ENCODE results near the gene PPIG. TPM values are rescaled to one million over a fixed set of nuclear protein-coding genes. Genes with fewer than 3 reads are reported as not detected.

PPIG gene
- total and polyA plus RNA-seq, 2 donors (not counting 3 experiments of a cell fraction or from before 2014, with no cell fraction given): 13.4 to 44.9 TPM

- BruUV-seq (replicated peaks): no TSS peak
- DNase-seq (ENCODE audit: low read depth, low spot score) (peak; percentile 21), FAIRE-seq (no peak)
- peaks cover 4 to 8% of the 10 kb centered on the region in 2 experiments for H3K27me3 ChIP-seq (ENCODE audit: control insufficient read depth in 2 of 2, insufficient read depth in 2 of 2, low read length in 2 of 2)
- no peaks in the 10 kb centered on the region for H3K79me2 ChIP-seq (ENCODE audit: control insufficient read depth, insufficient read depth, low read length)
- no peak overlapping the region for H2AFZ ChIP-seq (ENCODE audit: low read depth, low read length)
- no peaks in the 10 kb centered on the region for H3K36me3 ChIP-seq (ENCODE audit: control insufficient read depth in 2 of 2, extremely low read depth in 1 of 2, insufficient read depth in 2 of 2, low read length in 2 of 2)
- dilution Hi-C loops (cut with MboI; ENCODE audit: extremely low pct_ligation_motif_present, low sequenced_read_pairs) (no loop called here), intact Hi-C loops (cut with micrococcal nuclease) (loop anchor here (2.0 kb wide), 1 partner anchor 22 kb away; no protein-coding TSS in a partner anchor)
- CTCF ChIA-PET: no interaction called here
- H3K9me3 ChIP-seq (replicated peaks; ENCODE audit: control insufficient read depth, insufficient read depth, low read length): no peaks in the 10 kb centered on the region
- H3K4me1 ChIP-seq (ENCODE audit: control insufficient read depth, extremely low read depth, insufficient read depth, low read length): no peaks in the 10 kb centered on the region
- H3K4me2 ChIP-seq (ENCODE audit: insufficient read depth, low read length): no peak overlapping the region
- H3K4me3 ChIP-seq (replicated peaks in 1 of 3; ENCODE audit: insufficient read depth in 1 of 3, low read depth in 1 of 3, low read length in 3 of 3): no peak overlapping the region
- no peak overlapping the region for H3K27ac ChIP-seq (ENCODE audit: insufficient read depth, low read depth, low read length)
- no peaks in the 10 kb centered on the region for H4K20me1 ChIP-seq (replicated peaks; ENCODE audit: control insufficient read depth, extremely low read depth, insufficient read depth, low read length)
- POLR2A ChIA-PET: no interaction called here
- no peaks in the 10 kb centered on the region for H3K9me1 ChIP-seq (replicated peaks; ENCODE audit: control insufficient read depth, extremely low read depth, insufficient read depth, low read length)
- H3K9ac ChIP-seq (replicated peaks; ENCODE audit: extremely low read depth, insufficient read depth, low read length): no peak overlapping the region
- no peak for TF ChIP-seq JUN (IDR thresholded peaks at IDR 0.05; ENCODE audit: borderline replicate concordance, insufficient read depth, insufficient read length, low read depth)
- TF ChIP-seq MYC (IDR thresholded peaks at IDR 0.05; ENCODE audit: low read depth, low read length): no peak
- no peak for TF ChIP-seq EZH2 (IDR thresholded peaks at IDR 0.05; ENCODE audit: borderline replicate concordance, low read depth, low read length, severe bottlenecking)
- no peak for TF ChIP-seq POLR2A (IDR thresholded peaks at IDR 0.05; ENCODE audit: low read depth, low read length)
- no peak for TF ChIP-seq CTCF (IDR thresholded peaks at IDR 0.05; ENCODE audit: extremely low read depth in 1 of 2, insufficient read depth in 1 of 2, low read depth in 1 of 2, low read length in 2 of 2)
- TF ChIP-seq POLR2AphosphoS5 (IDR thresholded peaks at IDR 0.05; ENCODE audit: insufficient read depth, low read depth, low read length): no peak
- TF ChIP-seq MAX (IDR thresholded peaks at IDR 0.05; ENCODE audit: insufficient read depth, insufficient read length): no peak
- TF ChIP-seq GATA2 (IDR thresholded peaks at IDR 0.05; ENCODE audit: insufficient read depth, insufficient read length, low read depth, low read length): no peak
- TF ChIP-seq FOS (IDR thresholded peaks at IDR 0.05; ENCODE audit: borderline replicate concordance, insufficient read depth, low read length): no peak
Observed at GRCh38 chr2:169664978-169665930, 81.1 kb downstream of the PPIG start.
